HFF-Myc (cell line): Measurements from ENCODE around the gene CPA3.

Source experiments
- DNase-seq: peaks from one replicate; pipeline ENCODE4 v3.0.0-alpha.2; 2011; ENCODE audit warnings: low read depth; ENCODE audit errors: extremely low read depth
- H3K4me3 ChIP-seq: replicated peaks from 2 replicates; pipeline ENCODE4 v1.5.1; 2011; ENCODE audit warnings: low read depth, mild to moderate bottlenecking, control low read depth, low read length
- CTCF ChIP-seq: IDR thresholded peaks from 2 replicates; pipeline ENCODE4 v1.5.1; 2012; ENCODE audit warnings: mild to moderate bottlenecking, low read depth, low read length, control low read depth; ENCODE audit errors: missing control alignments

Gene CPA3

GRCh38 chr3:148903941-148904340 lies 38.8 kb downstream of the CPA3 start:
- H3K4me3 ChIP-seq = no peak overlapping the region
- TF ChIP-seq CTCF = no peak
- DNase-seq = no peak

GRCh38 chr3:148906667-148907066 lies 41.6 kb downstream of the CPA3 start:
- no peak for TF ChIP-seq CTCF
- no peak for DNase-seq
- no peak overlapping the region for H3K4me3 ChIP-seq

GRCh38 chr3:148911173-148911572 lies 46.1 kb downstream of the CPA3 start:
- DNase-seq = no peak
- no peak for TF ChIP-seq CTCF

GRCh38 chr3:148911592-148911991 lies 46.5 kb downstream of the CPA3 start:
- TF ChIP-seq CTCF = no peak

More at GRCh38 chr3:148911173-148911572, 46.1 kb downstream of the CPA3 start:
- no peak overlapping the region for H3K4me3 ChIP-seq

GRCh38 chr3:148914936-148915690 lies 50.0 kb downstream of the CPA3 start:
- TF ChIP-seq CTCF = no peak
- DNase-seq = no peak
- H3K4me3 ChIP-seq = no peak overlapping the region

More at GRCh38 chr3:148911592-148911991, 46.5 kb downstream of the CPA3 start:
- no peak overlapping the region for H3K4me3 ChIP-seq
- no peak for DNase-seq

- no peak for TF ChIP-seq CTCF
- no peak for DNase-seq
- H3K4me3 ChIP-seq = no peak overlapping the region
Observed at GRCh38 chr3:148916132-148916531, 51.0 kb downstream of the CPA3 start.

GRCh38 chr3:148922467-148922866 lies 57.4 kb downstream of the CPA3 start:
- H3K4me3 ChIP-seq = no peak overlapping the region
- no peak for DNase-seq
- no peak for TF ChIP-seq CTCF
